ENCODE measurements around the gene SEMA3A.

The SEMA3A gene

GRCh38 chr7:83985821-83986220 is 208.8 kb downstream of the SEMA3A start:
- no peak overlapping the region for H3K4me3 ChIP-seq (ENCODE audit: low read length)
- TF ChIP-seq CTCF (conservative IDR thresholded peaks at IDR 0.05; ENCODE audit: low read depth, low read length), result no peak

GRCh38 chr7:83984591-83984990 is 210.0 kb downstream of the SEMA3A start:
- DNase-seq (ENCODE audit: low read depth), result no peak
- TF ChIP-seq CTCF (conservative IDR thresholded peaks at IDR 0.05; ENCODE audit: low read depth, low read length), result no peak
- no peak overlapping the region for H3K4me3 ChIP-seq (ENCODE audit: low read length)

More at GRCh38 chr7:83985821-83986220, 208.8 kb downstream of the SEMA3A start:
- DNase-seq (ENCODE audit: low read depth), result no peak

- DNase-seq (ENCODE audit: low read depth), result no peak
- TF ChIP-seq CTCF (conservative IDR thresholded peaks at IDR 0.05; ENCODE audit: low read depth, low read length), result no peak
- no peak overlapping the region for H3K4me3 ChIP-seq (ENCODE audit: low read length)
These were observed 210.5 kb downstream of the SEMA3A start for GRCh38 chr7:83984076-83984475.

- no peak for TF ChIP-seq CTCF (conservative IDR thresholded peaks at IDR 0.05; ENCODE audit: low read depth, low read length)
These were observed 211.0 kb downstream of the SEMA3A start for GRCh38 chr7:83983606-83984005.

GRCh38 chr7:83976302-83976701 is 218.3 kb downstream of the SEMA3A start:
- TF ChIP-seq CTCF (conservative IDR thresholded peaks at IDR 0.05; ENCODE audit: low read depth, low read length), result peak; percentile 46
- no peak for DNase-seq (ENCODE audit: low read depth)
- H3K4me3 ChIP-seq (ENCODE audit: low read length), result no peak overlapping the region

More at GRCh38 chr7:83983606-83984005, 211.0 kb downstream of the SEMA3A start:
- no peak overlapping the region for H3K4me3 ChIP-seq (ENCODE audit: low read length)
- no peak for DNase-seq (ENCODE audit: low read depth)

GRCh38 chr7:83970081-83970480 is 224.5 kb downstream of the SEMA3A start:
- TF ChIP-seq CTCF (conservative IDR thresholded peaks at IDR 0.05; ENCODE audit: low read depth, low read length), result no peak
- no peak overlapping the region for H3K4me3 ChIP-seq (ENCODE audit: low read length)
- DNase-seq (ENCODE audit: low read depth), result no peak

GRCh38 chr7:83964318-83964717 is 230.3 kb downstream of the SEMA3A start:
- H3K4me3 ChIP-seq (ENCODE audit: low read length), result no peak overlapping the region
- no peak for TF ChIP-seq CTCF (conservative IDR thresholded peaks at IDR 0.05; ENCODE audit: low read depth, low read length)
- DNase-seq (ENCODE audit: low read depth), result no peak

Data from retinal pigment epithelial cell (primary cell).